Sigmoid colon (tissue), 7 donors: ENCODE measurements around the gene SORCS2. TPM values are rescaled to one million over a fixed set of nuclear protein-coding genes. Genes with fewer than 3 reads are reported as not detected.
A peak's percentile ranks its signal among the peaks of the same experiment; 100 is the strongest.

Experiments used
- DNase-seq: peaks from one replicate; pipeline ENCODE4 v3.0.0-alpha.2; 2019
- H3K27ac ChIP-seq, 4 donors: fragments of 200-600 bp; sonication (generic); one replicate each; pipeline ENCODE4 v1.5.1; 2016 to 2019; ENCODE audit warnings: mild to moderate bottlenecking in 1 of 4
- H3K27me3 ChIP-seq, 3 donors: fragments of 200-600 bp; sonication (generic); one replicate each; pipeline ENCODE4 v1.5.1; 2019; ENCODE audit warnings: mild to moderate bottlenecking in 1 of 3
- H3K36me3 ChIP-seq, 4 donors: fragments of 200-600 bp; sonication (generic); one replicate each; pipeline ENCODE4 v1.5.1; 2016 to 2019
- H3K4me1 ChIP-seq, 4 donors: fragments of 200-600 bp; sonication (generic); one replicate each; pipeline ENCODE4 v1.5.1; 2017 to 2019
- H3K4me3 ChIP-seq, 4 donors: fragments of 200-600 bp; sonication (generic); one replicate each; pipeline ENCODE4 v1.5.1; 2017 to 2019; ENCODE audit warnings: mild to moderate bottlenecking in 2 of 4, moderate library complexity in 1 of 4
- H3K9me3 ChIP-seq, 4 donors: fragments of 200-600 bp in 3 of 4; sonication (generic) in 3 of 4; one replicate each; pipeline versions ENCODE4 v1.5.1 to v1.6.1; 2013 to 2019
- EP300 ChIP-seq, 4 donors: sonication (generic); formaldehyde crosslinking; IDR thresholded peaks; one replicate each; pipeline ENCODE4 v1.6.1; 2017; ENCODE audit warnings: antibody characterized with exemption in 4 of 4
- POLR2A ChIP-seq, 2 donors: fragments of 450-650 bp; IDR thresholded peaks; one replicate each; pipeline ENCODE4 v1.6.1; 2016; ENCODE audit warnings: antibody characterized with exemption in 2 of 2, mild to moderate bottlenecking in 2 of 2, moderate library complexity in 2 of 2
- POLR2AphosphoS5 ChIP-seq, 4 donors: sonication (generic); formaldehyde crosslinking; IDR thresholded peaks; one replicate each; pipeline ENCODE4 v1.6.1; 2017; ENCODE audit warnings: antibody characterized with exemption in 4 of 4
- WGBS, 2 donors: extraction: QIAGEN DNeasy Blood & Tissue Kit; methylation state at CpG; one replicate each; pipeline ENCODE4 v1.1.7; 2013; 5-methylcytosine and 5-hydroxymethylcytosine counted together
- intact Hi-C: fragments of 100-400 bp; cut with DNase I; formaldehyde crosslinking; loops from one replicate; pipeline ENCODE4 v1.15.1; 2023
- polyA plus RNA-seq, 3 donors: library from polyadenylated mRNA; stranded (reverse); fragments of 200-250 nt; gene quantifications; one replicate each; pipeline ENCODE4 v1.2.3, GENCODE V29; 2013
- small RNA-seq, 3 donors: library from RNA; depleted of rRNA; stranded (forward); fragments of <200 nt; gene quantifications; one replicate each; pipeline ENCODE3, GENCODE V24; 2016
- total RNA-seq, 4 donors: library from RNA; depleted of rRNA; stranded (reverse); fragments of >200 nt; gene quantifications; one replicate each; pipeline ENCODE4 v1.1.0, GENCODE V29; 2016
- TF ChIP-seq, protein P1 (sequence below), 4 experiments: fragments of 450-650 bp in 3 of 4; fragments of 200-600 bp in 1 of 4; IDR thresholded peaks; one replicate each; pipeline ENCODE4 v1.5.1; 2016 to 2019; ENCODE audit warnings: antibody characterized with exemption in 4 of 4, mild to moderate bottlenecking in 3 of 4, moderate library complexity in 2 of 4
- donor health status: healthy with polysubstance abuse.
- donor health status: Bipolar disorder and iron deficiency.
- donor health status: healthy.

Gene SORCS2
- total and polyA plus RNA-seq, 7 donors, result 1.8 to 6.4 (median 3.9) TPM; not detected in 2

DNA sequence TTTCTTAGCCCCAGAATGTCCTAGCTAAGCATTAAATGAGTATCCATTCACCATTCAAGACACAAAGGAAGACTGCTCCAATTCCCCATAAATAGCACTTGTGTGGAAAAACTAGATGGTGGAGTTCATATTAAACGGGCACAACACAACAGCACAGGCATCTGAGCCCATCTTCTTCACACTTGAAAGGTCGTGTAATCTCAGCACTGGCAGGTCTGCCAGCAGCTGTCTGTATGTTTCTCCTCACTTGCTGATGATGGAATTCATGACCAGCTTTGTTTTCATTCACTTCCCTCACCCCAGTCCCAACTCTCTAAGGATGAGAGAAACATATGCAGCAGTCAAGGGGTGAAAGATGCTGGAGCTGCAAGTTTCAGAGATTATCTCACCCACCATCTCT is 598.7 kb downstream of the SORCS2 start:
- Histone ChIP-seq H3K36me3 (peaks cover 5 to 39% (median 6%) of the 10 kb centered on the region in 4 donors), H3K27ac (peak overlapping the region in 1 of 4 donors; percentile 22)
- 67 to 80% methylated on average over 2 of the region's 2 CpGs for WGBS, 2 donors

More for the DNA sequence above, 598.7 kb downstream of the SORCS2 start:
- Histone ChIP-seq H3K27me3 (no peaks in the 10 kb centered on the region), H3K4me1 (peaks cover 0 to 31% (median 27%) of the 10 kb centered on the region in 4 donors), H3K9me3 (no peaks in the 10 kb centered on the region), H3K4me3 (no peak overlapping the region)
- peak; percentile 32 for DNase-seq
- TF ChIP-seq POLR2A (IDR thresholded peaks at IDR 0.05) (no peak), POLR2AphosphoS5 (IDR thresholded peaks at IDR 0.05) (no peak), EP300 (IDR thresholded peaks at IDR 0.05) (no peak)
- TF ChIP-seq, protein P1, sequence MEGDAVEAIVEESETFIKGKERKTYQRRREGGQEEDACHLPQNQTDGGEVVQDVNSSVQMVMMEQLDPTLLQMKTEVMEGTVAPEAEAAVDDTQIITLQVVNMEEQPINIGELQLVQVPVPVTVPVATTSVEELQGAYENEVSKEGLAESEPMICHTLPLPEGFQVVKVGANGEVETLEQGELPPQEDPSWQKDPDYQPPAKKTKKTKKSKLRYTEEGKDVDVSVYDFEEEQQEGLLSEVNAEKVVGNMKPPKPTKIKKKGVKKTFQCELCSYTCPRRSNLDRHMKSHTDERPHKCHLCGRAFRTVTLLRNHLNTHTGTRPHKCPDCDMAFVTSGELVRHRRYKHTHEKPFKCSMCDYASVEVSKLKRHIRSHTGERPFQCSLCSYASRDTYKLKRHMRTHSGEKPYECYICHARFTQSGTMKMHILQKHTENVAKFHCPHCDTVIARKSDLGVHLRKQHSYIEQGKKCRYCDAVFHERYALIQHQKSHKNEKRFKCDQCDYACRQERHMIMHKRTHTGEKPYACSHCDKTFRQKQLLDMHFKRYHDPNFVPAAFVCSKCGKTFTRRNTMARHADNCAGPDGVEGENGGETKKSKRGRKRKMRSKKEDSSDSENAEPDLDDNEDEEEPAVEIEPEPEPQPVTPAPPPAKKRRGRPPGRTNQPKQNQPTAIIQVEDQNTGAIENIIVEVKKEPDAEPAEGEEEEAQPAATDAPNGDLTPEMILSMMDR (IDR thresholded peaks at IDR 0.05), result no peak
- intact Hi-C loops, result no loop called here

Small RNA genes within 50 kb of the gene (small RNA-seq; reads per million reads assigned to genes)
- gene MIR4274, result 0 reads per million in 3 donors
- gene MIR4798, result 0 reads per million in 3 donors

Other genes starting within 250 kb of the SORCS2 start
- 10 to 100 TPM; 15.0 to 22.7 (median 17.2) TPM for gene TADA2B, start 149.2 kb upstream of the SORCS2 start, total RNA-seq
- 10 to 100 TPM; 13.8 to 19.0 (median 16.6) TPM for gene TADA2B, start 149.2 kb upstream of the SORCS2 start, polyA plus RNA-seq
- 10 to 100 TPM in 3 of 4 donors, 1 to 10 TPM in 1; 7.5 to 23.2 (median 15.0) TPM for gene GRPEL1, start 124.5 kb upstream of the SORCS2 start, total RNA-seq
- gene GRPEL1, start 124.5 kb upstream of the SORCS2 start, polyA plus RNA-seq, result 10 to 100 TPM; 30.6 to 34.7 (median 31.9) TPM
- not detected for gene PSAPL1, start 242.4 kb downstream of the SORCS2 start, total RNA-seq
- gene PSAPL1, start 242.4 kb downstream of the SORCS2 start, polyA plus RNA-seq, result under 1 TPM in 1 of 3 donors, not detected in 2; 0.01 TPM